K562 (cell line): ENCODE measurements around the gene TNMD. TPM values are rescaled to one million over a fixed set of nuclear protein-coding genes. Genes with fewer than 3 reads are reported as not detected.

Experiments
- ASH1L ChIP-seq: fragments of 450-650 bp; IDR thresholded peaks from 2 replicates; pipeline ENCODE4 v1.6.1; 2018; ENCODE audit warnings: borderline replicate concordance, mild to moderate bottlenecking, low read depth; ENCODE audit not compliant: partially characterized antibody
- FOXM1 ChIP-seq, 2 experiments: fragments of 450-650 bp in 1 of 2; sonication (generic) in 1 of 2; formaldehyde crosslinking in 1 of 2; IDR thresholded peaks; 2 replicates each; pipeline versions ENCODE4 v1.6.1 to v1.9.0; 2017 to 2022; ENCODE audit warnings: low read depth in 2 of 2, mild to moderate bottlenecking in 2 of 2, missing genetic modification reagents in 1 of 2, moderate library complexity in 1 of 2
- JUN ChIP-seq, 2 experiments: sonication (generic) in 1 of 2; formaldehyde crosslinking in 1 of 2; IDR thresholded peaks; 2 replicates each; pipeline versions ENCODE4 v1.6.1 to v1.8.0; 2012 to 2022; ENCODE audit warnings: borderline replicate concordance in 2 of 2, mild to moderate bottlenecking in 2 of 2, improper control_type of control experiment in 1 of 2, low read depth in 1 of 2, low read length in 1 of 2, missing genetic modification reagents in 1 of 2
- MEF2D ChIP-seq: conservative IDR thresholded peaks from 2 replicates; pipeline ENCODE4 v1.6.1; 2016; ENCODE audit warnings: low read depth, missing genetic modification characterization, missing compliant biosample characterization
- RBM25 ChIP-seq: fragments of 200-400 bp; formaldehyde crosslinking; IDR thresholded peaks from 2 replicates; pipeline ENCODE4 v1.6.1; 2018; ENCODE audit warnings: low read length, low read depth, moderate library complexity; ENCODE audit not compliant: severe bottlenecking
- TAF7 ChIP-seq: fragments of 450-650 bp; IDR thresholded peaks from 2 replicates; pipeline ENCODE4 v1.6.1; 2016; ENCODE audit warnings: missing genetic modification characterization, missing compliant biosample characterization
- ZC3H4 ChIP-seq: sonication (generic); formaldehyde crosslinking; IDR thresholded peaks from 2 replicates; pipeline ENCODE4 v1.9.0; 2021; ENCODE audit warnings: missing genetic modification reagents, borderline replicate concordance
- ZNF780A ChIP-seq: fragments of 250-450 bp; sonication (Bioruptor Pico); IDR thresholded peaks from 2 replicates; pipeline ENCODE4 v1.5.0; 2021; ENCODE audit warnings: mild to moderate bottlenecking
- polyA plus RNA-seq, 8 experiments: library from polyadenylated mRNA; depleted of rRNA in 4 of 8; stranded (reverse) in 5 of 8; unstranded in 3 of 8; fragments of >200 nt; fragmentation: Nextera tagmentation in 2 of 8; fragmentation: Illumina TruSeq in 1 of 8; extraction: Ambion mirVana in 2 of 8; extraction: Trizol in 1 of 8; gene quantifications; 2 replicates each; pipeline versions ENCODE4 v1.2.1 to v1.2.3, GENCODE V29; 2011 to 2014; ENCODE audit warnings: inconsistent platforms in 1 of 8, missing spikeins in 1 of 8
- total RNA-seq, 7 experiments: library from RNA; depleted of rRNA in 6 of 7; stranded (reverse); fragments of >200 nt in 6 of 7; fragmentation: Illumina TruSeq in 2 of 7; extraction: Trizol in 2 of 7; gene quantifications; 2 replicates each; pipeline versions ENCODE4 v1.2.1 to v1.2.3, GENCODE V29; 2011 to 2021; ENCODE audit warnings: low replicate concordance in 1 of 7
- TF ChIP-seq, protein P1 (sequence below): sonication (generic); formaldehyde crosslinking; IDR thresholded peaks from 2 replicates; pipeline ENCODE4 v1.8.0; 2022; ENCODE audit warnings: mild to moderate bottlenecking, missing genetic modification reagents
- TF ChIP-seq, protein P2 (sequence below), 2 experiments: IDR thresholded peaks in 1 of 2; conservative IDR thresholded peaks in 1 of 2; 2 replicates each; pipeline ENCODE4 v1.6.1; 2016; ENCODE audit warnings: low read depth in 2 of 2, mild to moderate bottlenecking in 1 of 2, missing compliant biosample characterization in 1 of 2, missing genetic modification characterization in 1 of 2, moderate library complexity in 1 of 2
- TF ChIP-seq, protein P3 (sequence below): fragments of 250-450 bp; sonication (Bioruptor Pico); IDR thresholded peaks from 2 replicates; pipeline ENCODE4 v1.4.0; 2020; ENCODE audit warnings: borderline replicate concordance

Gene TNMD
- total and polyA plus RNA-seq, 9 of the 15 experiments (the other 6 are each of a cell fraction or from before 2014, with no cell fraction given) = not detected

GRCh38 chrX:100606753-100607152 is 22.0 kb downstream of the TNMD start (continued):
- TF ChIP-seq, protein P1, sequence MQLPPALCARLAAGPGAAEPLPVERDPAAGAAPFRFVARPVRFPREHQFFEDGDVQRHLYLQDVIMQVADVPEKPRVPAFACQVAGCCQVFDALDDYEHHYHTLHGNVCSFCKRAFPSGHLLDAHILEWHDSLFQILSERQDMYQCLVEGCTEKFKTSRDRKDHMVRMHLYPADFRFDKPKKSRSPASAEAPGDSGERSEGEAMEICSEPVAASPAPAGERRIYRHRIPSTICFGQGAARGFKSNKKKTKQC (CRISPR knock-in tag) = no peak
- TF ChIP-seq TAF7 (tag) (no peak), ASH1L (no peak), MEF2D (tag) (no peak), ZC3H4 (CRISPR knock-in tag) (no peak), RBM25 (no peak), FOXM1 (IDR thresholded peaks at IDR 0.05; ENCODE audit: low read depth) (no peak), FOXM1 (CRISPR knock-in tag; IDR thresholded peaks at IDR 0.05; ENCODE audit: low read depth) (no peak), ZNF780A (CRISPR knock-in tag) (no peak), JUN (IDR thresholded peaks at IDR 0.05; ENCODE audit: borderline replicate concordance, low read depth, low read length) (no peak), JUN (CRISPR knock-in tag; IDR thresholded peaks at IDR 0.05; ENCODE audit: borderline replicate concordance) (no peak)
- TF ChIP-seq, protein P2, sequence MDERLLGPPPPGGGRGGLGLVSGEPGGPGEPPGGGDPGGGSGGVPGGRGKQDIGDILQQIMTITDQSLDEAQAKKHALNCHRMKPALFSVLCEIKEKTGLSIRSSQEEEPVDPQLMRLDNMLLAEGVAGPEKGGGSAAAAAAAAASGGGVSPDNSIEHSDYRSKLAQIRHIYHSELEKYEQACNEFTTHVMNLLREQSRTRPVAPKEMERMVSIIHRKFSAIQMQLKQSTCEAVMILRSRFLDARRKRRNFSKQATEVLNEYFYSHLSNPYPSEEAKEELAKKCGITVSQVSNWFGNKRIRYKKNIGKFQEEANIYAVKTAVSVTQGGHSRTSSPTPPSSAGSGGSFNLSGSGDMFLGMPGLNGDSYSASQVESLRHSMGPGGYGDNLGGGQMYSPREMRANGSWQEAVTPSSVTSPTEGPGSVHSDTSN (CRISPR knock-in tag; IDR thresholded peaks at IDR 0.05; ENCODE audit: low read depth) = no peak
- TF ChIP-seq, protein P2 (tag; conservative IDR thresholded peaks at IDR 0.05; ENCODE audit: low read depth) = no peak
- TF ChIP-seq, protein P3, sequence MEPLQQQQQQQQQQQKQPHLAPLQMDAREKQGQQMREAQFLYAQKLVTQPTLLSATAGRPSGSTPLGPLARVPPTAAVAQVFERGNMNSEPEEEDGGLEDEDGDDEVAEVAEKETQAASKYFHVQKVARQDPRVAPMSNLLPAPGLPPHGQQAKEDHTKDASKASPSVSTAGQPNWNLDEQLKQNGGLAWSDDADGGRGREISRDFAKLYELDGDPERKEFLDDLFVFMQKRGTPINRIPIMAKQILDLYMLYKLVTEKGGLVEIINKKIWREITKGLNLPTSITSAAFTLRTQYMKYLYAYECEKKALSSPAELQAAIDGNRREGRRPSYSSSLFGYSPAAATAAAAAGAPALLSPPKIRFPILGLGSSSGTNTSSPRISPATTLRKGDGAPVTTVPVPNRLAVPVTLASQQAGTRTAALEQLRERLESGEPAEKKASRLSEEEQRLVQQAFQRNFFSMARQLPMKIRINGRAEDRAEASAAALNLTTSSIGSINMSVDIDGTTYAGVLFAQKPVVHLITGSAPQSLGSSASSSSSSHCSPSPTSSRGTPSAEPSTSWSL (CRISPR knock-in tag) = no peak
